ENCODE data around the gene RNF166.

RNF166 gene

GRCh38 chr16:88705801-88706228, 393 bp downstream of the RNF166 start:
- no peak for DNase-seq

GRCh38 chr16:88705076-88705684, 1.0 kb downstream of the RNF166 start:
- no peak for DNase-seq

GRCh38 chr16:88703486-88704309, 2.5 kb downstream of the RNF166 start:
- no peak for DNase-seq

GRCh38 chr16:88702371-88703210, 3.6 kb downstream of the RNF166 start:
- no peak for DNase-seq

- no peak for DNase-seq
These were observed 4.4 kb downstream of the RNF166 start for GRCh38 chr16:88701581-88702370.

- DNase-seq, result no peak
These were observed 5.3 kb downstream of the RNF166 start for GRCh38 chr16:88700636-88701482.

GRCh38 chr16:88700322-88700635, 5.9 kb downstream of the RNF166 start:
- no peak for DNase-seq

- DNase-seq, result no peak
These were observed 7.0 kb downstream of the RNF166 start for GRCh38 chr16:88699180-88699579.

- no peak for DNase-seq
These were observed 7.6 kb downstream of the RNF166 start for GRCh38 chr16:88698646-88699045.

GRCh38 chr16:88697831-88698615, 8.2 kb downstream of the RNF166 start:
- DNase-seq, result no peak

GRCh38 chr16:88697116-88697830, 8.9 kb downstream of the RNF166 start:
- no peak for DNase-seq

- no peak for DNase-seq
These were observed 9.8 kb downstream of the RNF166 start for GRCh38 chr16:88696441-88696840.

- no peak for DNase-seq
These were observed 10.5 kb downstream of the RNF166 start for GRCh38 chr16:88695753-88696152.

- DNase-seq, result no peak
These were observed 11.0 kb downstream of the RNF166 start for GRCh38 chr16:88695218-88695617.

GRCh38 chr16:88694221-88695087, 11.8 kb downstream of the RNF166 start:
- no peak for DNase-seq

- DNase-seq, result no peak
These were observed 12.6 kb downstream of the RNF166 start for GRCh38 chr16:88693420-88694177.

- no peak for DNase-seq
These were observed 13.3 kb downstream of the RNF166 start for GRCh38 chr16:88692861-88693260.

- no peak for DNase-seq
These were observed 14.2 kb downstream of the RNF166 start for GRCh38 chr16:88691924-88692560.
